ENCODE results near the gene BBS7.

Gene BBS7

DNA sequence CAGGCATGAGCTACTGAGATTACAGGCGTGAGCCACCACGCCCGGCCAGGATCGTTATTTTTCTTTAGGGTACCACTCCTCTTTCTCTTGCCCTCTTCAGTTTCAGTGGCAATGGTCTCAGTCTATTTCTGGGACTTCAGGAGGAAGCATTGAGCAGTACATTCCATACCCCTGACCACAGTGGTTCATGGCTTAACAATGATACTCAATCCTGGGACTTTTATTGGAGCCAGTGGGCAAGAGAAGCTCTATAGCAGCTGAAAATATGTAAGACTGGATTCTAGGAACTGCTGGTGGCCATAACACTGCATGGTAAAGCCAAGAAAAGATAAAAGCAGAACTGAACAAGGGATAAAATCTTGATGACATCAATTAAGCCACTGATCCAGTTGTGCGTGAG, 40.8 kb downstream of the BBS7 start:
- no peak for DNase-seq (ENCODE audit: low read depth in 3 of 3, low spot score in 1 of 3)

DNA sequence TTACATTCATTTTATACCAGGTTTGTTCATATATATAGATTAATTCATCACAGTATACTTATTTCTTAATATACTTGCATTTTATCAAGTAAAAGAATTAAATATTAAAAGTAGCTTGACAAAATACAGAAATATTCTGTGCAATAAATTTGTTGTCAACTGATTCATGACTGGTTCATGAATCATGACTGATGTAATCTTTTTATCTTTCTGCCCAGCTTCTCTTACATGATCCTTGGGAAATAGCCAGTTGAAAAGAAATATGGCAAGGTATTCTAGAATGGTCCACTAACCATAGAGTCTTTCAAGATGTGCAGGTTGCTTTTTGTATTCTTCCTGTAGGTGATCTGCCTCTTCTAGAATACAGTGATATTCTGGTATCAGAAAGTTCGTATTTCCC, 42.4 kb downstream of the BBS7 start:
- DNase-seq (ENCODE audit: low read depth in 3 of 3, low spot score in 1 of 3): no peak

DNA sequence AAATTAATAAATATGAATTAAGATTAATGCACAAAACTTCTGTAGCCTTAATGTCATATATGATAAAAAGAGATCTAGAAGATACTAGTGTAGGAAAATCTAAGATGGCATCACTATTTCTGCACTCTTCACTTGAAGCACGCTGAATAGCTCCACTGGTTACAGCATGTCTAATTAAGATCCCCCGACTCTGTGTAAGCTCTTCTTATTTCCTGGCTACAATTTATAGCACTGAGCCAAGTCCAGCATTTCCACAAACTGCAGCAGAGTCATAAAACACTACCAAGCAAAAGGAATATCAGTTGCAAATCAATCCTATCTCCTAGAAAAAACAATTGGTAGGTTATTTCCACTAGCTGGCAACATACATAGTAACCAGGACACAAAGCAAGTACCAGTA, 45.3 kb downstream of the BBS7 start:
- DNase-seq (ENCODE audit: low read depth in 3 of 3, low spot score in 1 of 3): no peak

DNA sequence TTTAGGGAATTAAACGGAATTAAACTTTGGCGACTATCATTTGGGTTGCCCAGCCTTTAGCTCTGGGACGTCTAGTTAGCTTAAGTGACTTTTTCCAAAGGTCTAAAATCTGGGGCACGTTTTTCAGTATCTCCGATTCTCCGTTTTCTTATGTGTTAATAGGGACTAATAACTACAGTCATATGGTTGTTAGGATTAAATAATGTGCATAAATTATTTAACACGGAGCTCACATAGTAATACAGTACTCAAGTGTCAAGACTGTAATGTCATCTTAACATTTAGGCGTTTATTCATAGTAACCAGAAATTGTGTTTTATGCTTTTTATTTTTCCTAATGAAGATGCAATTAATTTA, 46.1 kb downstream of the BBS7 start:
- no peak for DNase-seq (ENCODE audit: low read depth in 3 of 3, low spot score in 1 of 3)

DNA sequence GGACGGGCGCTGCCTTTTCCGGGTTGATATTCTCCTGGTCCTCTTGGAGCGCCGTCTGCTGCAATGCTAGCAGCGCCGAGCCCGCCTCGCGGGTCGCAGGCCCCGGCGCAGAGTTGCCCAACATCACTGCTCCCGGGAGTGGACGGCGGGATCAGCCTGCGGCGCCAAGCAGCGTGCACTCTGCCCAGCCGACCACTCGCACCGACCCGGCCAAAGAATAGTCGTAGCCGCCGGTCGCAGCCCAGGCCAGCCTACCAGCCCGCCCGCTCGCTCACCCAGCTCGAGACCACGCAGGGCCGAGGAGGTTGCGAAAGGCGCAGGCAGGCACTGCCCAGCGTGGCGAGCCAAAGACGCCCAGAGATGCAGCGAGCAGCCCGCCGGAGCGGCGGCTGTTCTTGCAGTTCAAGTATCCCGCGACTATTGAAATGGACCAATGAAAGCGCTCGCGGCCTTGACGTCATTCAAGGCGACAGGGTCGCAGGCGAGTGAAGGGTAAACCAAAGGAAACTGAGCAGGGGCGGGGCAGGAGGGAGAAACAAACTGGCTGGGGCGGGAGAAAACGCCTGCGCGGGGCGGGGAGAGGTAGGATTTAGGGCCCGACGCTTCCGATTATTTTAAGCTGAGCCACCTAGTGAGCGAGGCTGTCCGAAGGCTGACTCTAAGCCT, 46.6 kb downstream of the BBS7 start, which contains the start of gene CCNA2:
TSS of gene CCNA2 (minus strand) at position 379 of the 666 bp plus-strand sequence. CDS start at position 124, 255 bp downstream.
- peak; percentile 78 to 90 (median 87) for DNase-seq (ENCODE audit: low read depth in 3 of 3, low spot score in 1 of 3)

DNA sequence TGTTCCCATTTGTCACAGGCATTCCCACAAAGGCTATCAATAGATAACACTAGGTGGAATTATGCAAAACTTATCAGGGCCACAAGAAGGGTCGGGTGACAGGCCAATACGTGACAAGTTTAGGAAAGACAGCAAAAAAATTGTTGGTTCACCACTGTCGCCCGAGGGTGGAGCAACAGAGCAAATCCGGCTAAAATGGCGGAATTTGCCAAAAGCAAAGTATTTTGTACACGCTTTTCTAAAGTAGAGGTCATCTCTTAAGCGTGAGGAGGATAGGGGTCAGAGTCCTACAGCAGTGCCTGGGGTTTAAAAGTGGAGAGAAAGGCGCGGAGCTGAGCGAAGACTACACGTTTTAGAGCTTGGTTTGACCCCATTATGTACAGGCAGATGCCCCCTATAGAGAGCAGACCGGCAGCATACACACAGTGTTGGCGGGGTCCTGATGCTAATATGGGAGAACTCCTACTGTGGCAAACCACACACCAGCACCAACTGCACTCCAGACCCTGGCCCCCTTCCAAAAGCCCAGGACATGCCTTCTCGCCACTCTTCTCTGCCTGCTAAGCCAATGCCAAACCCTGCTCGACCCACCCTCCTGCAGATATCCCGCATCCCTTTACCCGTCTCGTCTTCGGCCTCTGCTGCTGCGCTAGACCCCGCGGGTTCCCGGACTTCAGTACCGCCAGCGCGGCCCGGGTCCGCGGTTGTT, 47.3 kb downstream of the BBS7 start:
- no peak for DNase-seq (ENCODE audit: low read depth in 3 of 3, low spot score in 1 of 3)

DNA sequence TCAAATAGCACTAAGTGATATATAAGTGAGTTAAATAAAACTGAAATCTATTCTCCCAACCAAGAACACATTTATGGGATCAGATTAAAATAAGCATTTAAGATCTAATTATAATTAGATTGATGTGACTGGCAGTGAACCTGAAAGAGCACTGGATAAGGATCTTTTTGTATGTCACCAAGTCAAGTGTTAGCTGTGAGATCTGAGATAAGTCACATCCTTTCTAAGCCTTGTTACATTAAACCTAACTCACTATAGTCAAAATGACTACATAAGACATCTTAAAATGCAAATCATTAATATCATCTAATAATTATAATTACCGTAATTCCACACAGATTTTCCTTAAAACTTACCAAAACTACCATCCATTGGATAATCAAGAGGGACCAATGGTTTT, 48.2 kb downstream of the BBS7 start:
- DNase-seq (ENCODE audit: low read depth in 3 of 3, low spot score in 1 of 3): no peak

DNA sequence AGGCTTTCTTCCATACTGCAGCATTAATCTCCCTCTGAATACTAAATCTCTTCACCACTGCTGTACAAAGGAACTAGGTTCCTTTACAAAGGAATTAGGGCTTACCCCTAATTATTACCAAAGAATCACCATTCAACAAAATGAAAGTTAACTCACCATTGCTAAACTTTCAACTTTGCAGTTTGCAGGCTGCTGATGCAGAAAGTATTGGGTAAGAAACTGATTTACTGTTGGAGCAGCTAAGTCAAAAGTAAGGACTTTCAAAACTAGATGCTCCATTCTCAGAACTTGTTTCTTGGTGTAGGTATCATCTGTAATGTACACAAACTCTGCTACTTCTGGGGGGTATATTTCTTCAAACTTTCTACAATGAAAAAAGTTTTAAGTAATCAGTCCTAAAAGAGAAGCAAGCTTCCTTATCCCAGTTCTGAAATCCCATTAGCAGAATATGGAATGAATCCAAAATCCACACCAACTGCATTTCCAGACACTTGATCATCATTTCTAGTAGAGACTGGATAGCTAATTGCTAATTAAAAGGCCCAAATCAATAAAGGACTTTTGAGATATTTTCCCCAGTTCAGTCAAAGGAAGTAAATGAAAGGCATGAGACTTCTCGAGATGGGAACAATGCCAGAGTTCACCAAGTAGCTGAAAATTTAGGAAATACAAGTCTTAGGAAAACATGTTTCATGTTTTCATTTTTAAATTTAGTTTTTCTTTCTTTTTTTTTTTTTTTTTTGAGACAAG, 50.9 kb downstream of the BBS7 start:
- DNase-seq (ENCODE audit: low read depth in 3 of 3, low spot score in 1 of 3): no peak

DNA sequence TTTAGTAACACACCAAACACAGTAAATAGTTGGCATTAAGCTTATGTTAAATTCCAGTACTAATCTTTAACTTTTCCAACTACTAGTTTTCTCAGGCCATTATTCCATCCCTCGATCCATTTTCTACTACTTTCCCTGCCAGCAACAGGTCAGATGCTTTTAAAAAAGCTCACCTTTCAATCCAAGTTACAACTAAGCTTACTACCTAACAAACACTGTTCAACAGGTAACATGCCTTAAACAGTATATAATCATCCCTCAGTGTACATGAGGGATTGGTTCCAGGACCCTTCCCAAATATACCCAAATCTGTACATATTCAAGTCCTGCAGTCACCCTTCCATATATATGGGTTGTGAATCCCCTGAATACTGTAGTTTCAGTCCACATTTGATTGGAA, 52.1 kb downstream of the BBS7 start:
- DNase-seq (ENCODE audit: low read depth in 3 of 3, low spot score in 1 of 3): no peak

DNA sequence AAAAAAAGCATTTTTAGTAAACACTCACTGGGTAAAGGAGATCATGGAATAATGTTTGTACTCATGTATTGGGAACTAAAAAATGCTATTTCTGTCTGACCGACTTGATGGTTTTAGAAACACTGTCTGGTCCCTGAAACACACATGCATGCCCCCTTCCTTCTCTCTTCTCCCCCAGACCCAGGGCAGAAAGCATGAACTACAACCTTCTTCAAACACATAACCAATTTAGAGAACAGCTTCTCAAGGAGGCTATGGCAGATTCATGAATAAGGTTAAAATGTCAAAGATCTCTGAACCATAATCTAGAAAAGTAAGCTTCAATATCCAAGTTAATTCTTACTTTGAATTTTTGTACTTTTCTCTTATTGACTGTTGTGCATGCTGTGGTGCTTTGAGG, 52.6 kb downstream of the BBS7 start:
- no peak for DNase-seq (ENCODE audit: low read depth in 3 of 3, low spot score in 1 of 3)

DNA sequence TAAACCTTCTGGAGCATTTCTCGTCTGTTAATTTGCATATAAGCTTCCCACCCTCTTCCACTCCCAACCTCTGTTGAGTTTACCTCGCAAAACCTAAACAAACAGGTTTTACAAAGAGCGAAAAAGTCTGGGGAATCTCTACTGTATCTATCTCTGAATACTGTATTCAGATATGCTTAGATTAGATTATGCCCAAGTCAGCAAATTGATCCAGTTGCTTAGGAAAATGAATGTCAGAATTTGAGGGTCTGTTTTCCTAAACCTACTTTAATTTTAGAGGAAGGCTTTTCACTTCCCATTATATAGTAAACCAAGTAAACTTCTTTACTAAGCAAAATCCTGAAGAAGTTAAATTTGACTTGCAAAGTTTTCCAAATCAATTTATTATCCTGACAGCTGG, 53.3 kb downstream of the BBS7 start:
- DNase-seq (ENCODE audit: low read depth in 3 of 3, low spot score in 1 of 3): no peak

DNA sequence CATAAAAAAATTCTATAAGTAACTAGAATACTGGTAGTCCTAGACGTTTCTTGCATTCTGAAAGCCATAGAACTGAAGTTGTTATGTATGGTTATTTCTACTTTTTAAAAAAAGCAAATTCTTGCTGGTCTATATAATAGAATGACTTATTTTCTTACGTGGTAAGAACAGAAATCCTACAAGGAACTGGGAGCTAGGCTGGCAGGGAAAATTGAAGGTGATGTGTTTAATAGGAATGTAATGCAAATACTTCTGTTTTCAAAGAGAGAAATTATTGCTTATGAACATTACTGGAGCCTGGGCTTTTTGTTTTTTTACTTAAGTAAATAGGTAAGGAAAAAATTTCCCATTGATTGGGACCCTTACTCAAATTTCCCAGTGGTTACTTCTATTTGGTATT, 55.5 kb downstream of the BBS7 start:
- no peak for DNase-seq (ENCODE audit: low read depth in 3 of 3, low spot score in 1 of 3)

DNA sequence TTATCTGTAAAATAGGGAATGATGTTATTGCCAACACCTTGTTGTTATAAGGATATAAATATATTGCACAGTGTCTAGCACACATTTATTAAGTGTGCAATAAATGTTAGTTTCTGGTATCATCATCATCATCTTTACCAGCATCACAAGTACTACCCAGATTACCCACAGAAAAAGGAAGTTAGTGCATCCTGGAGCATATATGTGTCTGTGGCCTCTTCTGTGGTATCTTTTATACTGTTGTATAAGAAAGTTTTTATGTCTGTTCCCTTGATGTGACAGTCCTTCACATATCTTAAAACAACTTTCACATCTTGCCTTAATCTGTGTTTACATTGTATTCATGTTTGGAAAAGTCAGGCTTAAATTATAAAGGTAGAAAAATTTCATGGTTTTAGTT, 59.2 kb downstream of the BBS7 start:
- DNase-seq (ENCODE audit: low read depth in 3 of 3, low spot score in 1 of 3): no peak

DNA sequence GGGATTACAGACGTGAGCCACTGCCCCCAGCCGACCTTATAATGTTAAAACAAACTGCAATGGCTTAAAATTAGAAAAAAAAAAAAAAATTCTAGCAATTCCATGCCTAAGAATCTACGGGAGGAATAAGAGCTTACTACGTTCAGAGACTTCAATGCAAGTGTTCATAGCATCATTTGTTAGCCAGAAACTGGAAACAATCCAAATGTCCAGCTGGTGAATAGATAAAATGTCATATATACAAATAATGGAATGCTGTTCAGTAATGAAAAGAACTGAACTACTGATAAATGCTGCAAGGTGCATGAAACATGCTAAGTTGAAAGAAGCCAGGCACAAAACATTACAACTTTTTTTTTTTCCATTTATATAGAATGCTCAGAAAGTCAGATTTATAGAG, 63.9 kb downstream of the BBS7 start:
- no peak for DNase-seq (ENCODE audit: low read depth in 3 of 3, low spot score in 1 of 3)

DNA sequence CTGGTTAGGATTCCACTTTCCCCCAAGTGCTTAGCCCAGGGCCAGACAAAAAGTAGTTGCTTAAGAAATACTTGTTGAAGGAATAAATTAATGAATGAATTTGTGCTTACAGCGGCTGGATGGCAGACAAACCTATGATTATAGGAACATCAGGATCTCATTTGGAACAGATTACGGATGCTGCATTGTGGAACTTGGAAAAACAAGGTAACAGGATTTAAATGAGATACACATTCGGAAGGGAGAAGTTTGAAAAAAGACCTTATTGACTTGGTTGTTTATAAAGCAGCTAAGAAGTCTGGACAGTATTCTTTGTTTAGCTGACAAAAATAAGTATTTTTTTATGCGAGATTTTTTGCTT, 68.6 kb downstream of the BBS7 start:
- DNase-seq (ENCODE audit: low read depth in 3 of 3, low spot score in 1 of 3): no peak

DNA sequence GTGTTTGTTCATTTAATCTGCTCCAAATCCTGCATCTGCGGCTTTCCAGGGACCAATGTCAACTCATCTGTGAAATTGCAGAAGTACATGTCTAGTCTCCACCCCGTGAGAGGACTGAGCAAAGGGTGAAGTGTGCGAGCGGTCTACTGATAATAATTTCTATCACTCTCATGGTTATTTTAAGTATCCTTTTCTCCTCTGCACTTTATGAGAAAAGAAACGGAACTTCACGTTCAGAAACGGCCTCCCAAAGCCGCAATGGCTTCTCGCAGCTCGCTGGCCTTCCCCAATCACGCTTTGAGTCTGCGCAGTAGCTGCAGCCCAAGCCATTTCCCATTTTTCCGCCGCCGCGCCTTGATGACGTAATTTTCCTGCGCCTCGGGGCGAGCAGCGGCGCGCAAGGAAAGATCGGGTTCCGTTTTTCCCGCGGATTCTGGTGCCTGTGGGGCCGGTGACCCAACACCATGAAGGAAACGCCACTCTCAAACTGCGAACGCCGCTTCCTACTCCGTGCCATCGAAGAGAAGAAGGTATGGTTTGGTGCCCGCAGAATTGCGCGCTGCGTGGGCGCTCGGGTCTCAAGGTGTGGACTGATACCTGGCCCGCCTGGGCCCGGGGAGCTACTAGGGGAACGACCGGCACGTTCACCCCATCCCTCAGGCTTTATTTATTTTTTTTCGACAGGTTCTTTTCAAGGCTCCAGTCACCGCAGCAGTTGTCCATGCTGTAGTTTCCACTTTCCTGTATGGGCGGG, 69.1 kb downstream of the BBS7 start, which contains the start of gene EXOSC9:
TSS of gene EXOSC9 (plus strand) at position 363 of the 754 bp plus-strand sequence. CDS start at position 465, 102 bp downstream.
- peak; percentile 82 to 95 (median 85) for DNase-seq (ENCODE audit: low read depth in 3 of 3, low spot score in 1 of 3)

DNA sequence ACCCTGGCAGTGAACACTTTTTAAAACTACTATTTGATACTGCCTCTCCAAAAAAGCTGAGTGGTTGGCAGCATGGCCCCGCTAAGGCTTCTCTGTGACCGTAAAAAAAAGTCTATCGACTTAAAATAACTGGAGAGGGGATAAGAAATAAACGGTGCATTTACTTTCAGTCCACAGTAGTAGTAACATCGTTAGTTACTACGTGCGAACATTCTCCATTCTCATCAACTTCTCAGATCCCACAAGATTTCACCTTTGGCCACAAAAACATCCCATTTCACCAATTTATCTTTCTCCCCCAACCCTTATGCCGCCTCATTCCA, 69.7 kb downstream of the BBS7 start:
- DNase-seq (ENCODE audit: low read depth in 3 of 3, low spot score in 1 of 3): no peak

DNA sequence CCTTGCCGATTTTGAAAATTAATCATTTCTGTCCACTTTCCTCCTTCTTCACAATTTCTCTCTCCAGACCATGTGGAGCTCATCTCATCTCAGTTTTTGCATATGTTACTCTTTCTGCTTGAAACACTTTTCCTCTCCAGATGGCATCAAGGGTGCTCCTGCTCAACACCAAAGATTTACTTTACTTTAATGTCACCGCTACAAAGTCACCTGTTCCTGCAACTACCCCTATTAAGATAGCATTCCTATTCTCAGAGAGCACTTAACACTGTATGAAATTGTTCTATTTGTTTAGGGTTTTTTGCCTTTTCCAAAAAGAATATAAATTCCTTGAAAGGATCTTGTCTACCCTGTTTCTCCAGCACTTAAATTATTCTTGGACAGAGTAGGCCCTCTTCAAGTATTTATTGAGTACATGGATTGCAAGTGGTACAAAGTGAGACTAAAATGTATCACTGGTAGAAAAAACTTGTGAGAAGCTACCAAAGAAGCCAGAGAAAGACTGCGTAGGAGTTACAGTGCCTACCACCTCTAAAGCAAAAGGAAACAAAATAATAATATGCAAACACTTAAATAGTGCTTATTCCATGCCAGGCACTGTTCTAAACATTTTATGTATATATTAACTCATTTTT, 70.3 kb downstream of the BBS7 start:
- no peak for DNase-seq (ENCODE audit: low read depth in 3 of 3, low spot score in 1 of 3)

DNA sequence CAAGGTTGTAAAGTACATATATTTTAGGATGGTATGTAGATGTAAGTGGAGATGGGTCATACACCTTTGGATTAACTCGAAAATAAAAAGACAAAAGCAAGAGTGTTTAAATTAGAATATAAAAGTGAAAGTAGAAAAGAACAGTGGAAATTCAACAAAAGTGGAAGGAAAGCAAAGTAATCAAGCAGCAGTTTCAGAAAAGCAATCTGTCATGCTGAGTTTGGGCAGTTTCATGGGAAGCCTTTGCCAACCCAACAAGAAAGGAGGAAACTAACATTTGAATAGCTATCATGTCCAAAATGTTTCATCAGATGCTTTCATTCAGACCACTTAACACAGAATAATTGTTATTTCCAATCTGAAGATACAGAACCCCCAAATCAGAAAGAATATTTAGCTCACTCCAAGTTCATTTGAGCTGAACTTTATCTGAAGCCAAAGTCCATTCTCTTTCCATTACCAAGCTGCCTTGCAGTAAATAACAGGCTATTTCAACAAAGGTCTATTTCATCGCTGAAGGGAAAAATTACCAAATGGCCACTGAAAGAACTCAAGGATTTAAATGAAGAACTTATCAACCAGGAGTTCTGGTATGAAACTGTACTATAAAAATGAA, 71.0 kb downstream of the BBS7 start:
- DNase-seq (ENCODE audit: low read depth in 3 of 3, low spot score in 1 of 3): no peak

DNA sequence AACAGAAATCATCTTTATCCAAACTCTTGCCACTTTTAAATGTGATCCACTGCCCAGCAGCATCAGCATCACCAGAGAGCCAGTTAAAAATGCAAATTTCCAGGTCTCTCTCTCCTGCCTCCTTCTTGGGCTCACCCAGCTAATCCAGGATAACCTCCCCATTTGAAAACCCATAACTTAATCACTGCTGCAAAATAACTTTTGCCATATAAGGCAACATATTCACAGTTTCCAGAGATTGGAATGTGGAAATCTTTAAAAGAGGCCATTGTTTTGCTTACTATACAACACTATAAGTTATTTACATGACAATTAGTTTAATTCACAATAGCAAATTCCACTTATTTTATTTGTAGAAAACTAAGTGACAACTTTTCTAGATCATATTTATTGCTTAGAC, 74.0 kb downstream of the BBS7 start:
- DNase-seq (ENCODE audit: low read depth in 3 of 3, low spot score in 1 of 3): no peak

Measured in stimulated activated CD4-positive, alpha-beta T cell treated with anti-CD3 and anti-CD28 coated beads, TNF-alpha, amount 100 ng/mL, for 1 hour (primary cell).